Sigmoid colon (tissue), 7 donors: Measurements from ENCODE around the gene OR2A12. TPM values are rescaled to one million over a fixed set of nuclear protein-coding genes. Genes with fewer than 3 reads are reported as not detected.

Experiments
- DNase-seq: peaks from one replicate; pipeline ENCODE4 v3.0.0-alpha.2; 2019
- H3K27ac ChIP-seq, 4 donors: fragments of 200-600 bp; sonication (generic); one replicate each; pipeline ENCODE4 v1.5.1; 2016 to 2019; ENCODE audit warnings: mild to moderate bottlenecking in 1 of 4
- H3K27me3 ChIP-seq, 3 donors: fragments of 200-600 bp; sonication (generic); one replicate each; pipeline ENCODE4 v1.5.1; 2019; ENCODE audit warnings: mild to moderate bottlenecking in 1 of 3
- H3K36me3 ChIP-seq, 4 donors: fragments of 200-600 bp; sonication (generic); one replicate each; pipeline ENCODE4 v1.5.1; 2016 to 2019
- H3K4me1 ChIP-seq, 4 donors: fragments of 200-600 bp; sonication (generic); one replicate each; pipeline ENCODE4 v1.5.1; 2017 to 2019
- H3K4me3 ChIP-seq, 4 donors: fragments of 200-600 bp; sonication (generic); one replicate each; pipeline ENCODE4 v1.5.1; 2017 to 2019; ENCODE audit warnings: mild to moderate bottlenecking in 2 of 4, moderate library complexity in 1 of 4
- H3K9me3 ChIP-seq, 4 donors: fragments of 200-600 bp in 3 of 4; sonication (generic) in 3 of 4; one replicate each; pipeline versions ENCODE4 v1.5.1 to v1.6.1; 2013 to 2019
- EP300 ChIP-seq, 4 donors: sonication (generic); formaldehyde crosslinking; IDR thresholded peaks; one replicate each; pipeline ENCODE4 v1.6.1; 2017; ENCODE audit warnings: antibody characterized with exemption in 4 of 4
- POLR2A ChIP-seq, 2 donors: fragments of 450-650 bp; IDR thresholded peaks; one replicate each; pipeline ENCODE4 v1.6.1; 2016; ENCODE audit warnings: antibody characterized with exemption in 2 of 2, mild to moderate bottlenecking in 2 of 2, moderate library complexity in 2 of 2
- POLR2AphosphoS5 ChIP-seq, 4 donors: sonication (generic); formaldehyde crosslinking; IDR thresholded peaks; one replicate each; pipeline ENCODE4 v1.6.1; 2017; ENCODE audit warnings: antibody characterized with exemption in 4 of 4
- WGBS, 2 donors: extraction: QIAGEN DNeasy Blood & Tissue Kit; methylation state at CpG; one replicate each; pipeline ENCODE4 v1.1.7; 2013; 5-methylcytosine and 5-hydroxymethylcytosine counted together
- intact Hi-C: fragments of 100-400 bp; cut with DNase I; formaldehyde crosslinking; loops from one replicate; pipeline ENCODE4 v1.15.1; 2023
- polyA plus RNA-seq, 3 donors: library from polyadenylated mRNA; stranded (reverse); fragments of 200-250 nt; gene quantifications; one replicate each; pipeline ENCODE4 v1.2.3, GENCODE V29; 2013
- small RNA-seq, 3 donors: library from RNA; depleted of rRNA; stranded (forward); fragments of <200 nt; gene quantifications; one replicate each; pipeline ENCODE3, GENCODE V24; 2016
- total RNA-seq, 4 donors: library from RNA; depleted of rRNA; stranded (reverse); fragments of >200 nt; gene quantifications; one replicate each; pipeline ENCODE4 v1.1.0, GENCODE V29; 2016
- TF ChIP-seq, protein P1 (sequence below), 4 experiments: fragments of 450-650 bp in 3 of 4; fragments of 200-600 bp in 1 of 4; IDR thresholded peaks; one replicate each; pipeline ENCODE4 v1.5.1; 2016 to 2019; ENCODE audit warnings: antibody characterized with exemption in 4 of 4, mild to moderate bottlenecking in 3 of 4, moderate library complexity in 2 of 4
- donor health status: healthy with polysubstance abuse.
- donor health status: Bipolar disorder and iron deficiency.
- donor health status: healthy.

Gene OR2A12
- total and polyA plus RNA-seq, 7 donors = not detected

- Histone ChIP-seq H3K27ac (no peak overlapping the region), H3K9me3 (peaks cover 0 to 2% (median 0%) of the 10 kb centered on the region in 4 donors), H3K27me3 (no peaks in the 10 kb centered on the region), H3K36me3 (no peaks in the 10 kb centered on the region), H3K4me1 (no peaks in the 10 kb centered on the region), H3K4me3 (no peak overlapping the region)
- 70 to 82% methylated on average over 1 of the region's 1 CpG for WGBS, 2 donors
- TF ChIP-seq POLR2AphosphoS5 (IDR thresholded peaks at IDR 0.05) (no peak), EP300 (IDR thresholded peaks at IDR 0.05) (no peak), POLR2A (IDR thresholded peaks at IDR 0.05) (no peak)
- TF ChIP-seq, protein P1, sequence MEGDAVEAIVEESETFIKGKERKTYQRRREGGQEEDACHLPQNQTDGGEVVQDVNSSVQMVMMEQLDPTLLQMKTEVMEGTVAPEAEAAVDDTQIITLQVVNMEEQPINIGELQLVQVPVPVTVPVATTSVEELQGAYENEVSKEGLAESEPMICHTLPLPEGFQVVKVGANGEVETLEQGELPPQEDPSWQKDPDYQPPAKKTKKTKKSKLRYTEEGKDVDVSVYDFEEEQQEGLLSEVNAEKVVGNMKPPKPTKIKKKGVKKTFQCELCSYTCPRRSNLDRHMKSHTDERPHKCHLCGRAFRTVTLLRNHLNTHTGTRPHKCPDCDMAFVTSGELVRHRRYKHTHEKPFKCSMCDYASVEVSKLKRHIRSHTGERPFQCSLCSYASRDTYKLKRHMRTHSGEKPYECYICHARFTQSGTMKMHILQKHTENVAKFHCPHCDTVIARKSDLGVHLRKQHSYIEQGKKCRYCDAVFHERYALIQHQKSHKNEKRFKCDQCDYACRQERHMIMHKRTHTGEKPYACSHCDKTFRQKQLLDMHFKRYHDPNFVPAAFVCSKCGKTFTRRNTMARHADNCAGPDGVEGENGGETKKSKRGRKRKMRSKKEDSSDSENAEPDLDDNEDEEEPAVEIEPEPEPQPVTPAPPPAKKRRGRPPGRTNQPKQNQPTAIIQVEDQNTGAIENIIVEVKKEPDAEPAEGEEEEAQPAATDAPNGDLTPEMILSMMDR (IDR thresholded peaks at IDR 0.05) = no peak
- DNase-seq = no peak
- intact Hi-C loops = no loop called here
Observed at GRCh38 chr7:144137501-144137900, 51.4 kb downstream of the OR2A12 start.

- no peaks in the 10 kb centered on the region for H3K36me3 ChIP-seq
- intact Hi-C loops = no loop called here
- TF ChIP-seq POLR2AphosphoS5 (IDR thresholded peaks at IDR 0.05) (no peak), POLR2A (IDR thresholded peaks at IDR 0.05) (no peak), EP300 (IDR thresholded peaks at IDR 0.05) (no peak)
- TF ChIP-seq, protein P1 (IDR thresholded peaks at IDR 0.05) = no peak
- 87% methylated on average over 3 of the region's 3 CpGs for WGBS, 2 donors
- H3K27ac ChIP-seq = no peak overlapping the region
- no peaks in the 10 kb centered on the region for H3K27me3 ChIP-seq
- no peak for DNase-seq
- peaks cover 0 to 7% (median 4%) of the 10 kb centered on the region in 4 donors for H3K9me3 ChIP-seq
- H3K4me1 ChIP-seq = no peaks in the 10 kb centered on the region
- no peak overlapping the region for H3K4me3 ChIP-seq
Observed at GRCh38 chr7:144142187-144142586, 56.1 kb downstream of the OR2A12 start.

- no peak overlapping the region for H3K4me3 ChIP-seq
- H3K4me1 ChIP-seq = no peaks in the 10 kb centered on the region
- no peaks in the 10 kb centered on the region for H3K36me3 ChIP-seq
- DNase-seq = no peak
- TF ChIP-seq, protein P1 (IDR thresholded peaks at IDR 0.05) = no peak
- TF ChIP-seq POLR2A (IDR thresholded peaks at IDR 0.05) = no peak
- intact Hi-C loops = no loop called here
- no peak overlapping the region for H3K27ac ChIP-seq
- H3K27me3 ChIP-seq = no peaks in the 10 kb centered on the region
- 63 to 82% methylated on average over 3 of the region's 3 CpGs for WGBS, 2 donors
- peaks cover 0 to 18% (median 14%) of the 10 kb centered on the region in 4 donors for H3K9me3 ChIP-seq
Observed at GRCh38 chr7:144144426-144144825, 58.3 kb downstream of the OR2A12 start.

DNA sequence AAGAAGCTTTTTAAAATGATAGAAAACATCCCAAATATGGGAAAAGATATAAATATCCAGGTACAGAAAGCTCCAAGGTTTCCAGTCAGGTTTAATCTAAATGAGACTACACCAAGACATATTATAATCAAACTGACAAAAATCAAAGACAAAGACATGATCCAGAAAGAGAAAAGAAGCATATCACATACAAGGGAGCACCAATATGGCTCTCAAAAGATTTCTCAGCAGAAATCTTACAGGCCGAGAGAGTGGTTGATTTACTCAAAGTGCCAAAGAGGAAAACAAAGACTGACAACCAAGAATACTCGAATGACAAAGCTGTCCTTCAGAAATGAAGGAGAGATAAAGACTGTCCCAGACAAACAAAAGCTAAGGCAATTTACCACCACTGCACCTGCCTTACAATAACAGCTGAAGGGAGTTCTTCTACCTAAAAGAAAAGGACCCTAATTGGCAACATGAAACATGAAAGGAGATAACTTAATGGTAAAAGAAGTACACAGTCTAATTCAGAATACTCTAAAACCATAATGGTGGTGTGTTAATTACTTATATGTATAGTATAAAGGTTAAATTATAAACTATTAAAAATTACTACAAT, 62.2 kb downstream of the OR2A12 start:
- Histone ChIP-seq H3K4me1 (no peaks in the 10 kb centered on the region), H3K9me3 (peaks cover 0 to 18% (median 15%) of the 10 kb centered on the region in 4 donors), H3K27me3 (no peaks in the 10 kb centered on the region), H3K27ac (no peak overlapping the region), H3K4me3 (no peak overlapping the region), H3K36me3 (no peaks in the 10 kb centered on the region)
- 80 to 85% methylated on average over 2 of the region's 2 CpGs for WGBS, 2 donors
- TF ChIP-seq POLR2A (IDR thresholded peaks at IDR 0.05) = no peak
- TF ChIP-seq EP300 (IDR thresholded peaks at IDR 0.05) = no peak
- no peak for TF ChIP-seq POLR2AphosphoS5 (IDR thresholded peaks at IDR 0.05)
- TF ChIP-seq, protein P1 (IDR thresholded peaks at IDR 0.05) = no peak
- intact Hi-C loops = no loop called here
- DNase-seq = no peak

Small RNA genes lying within 50 kb of the gene (small RNA-seq; reads per million reads assigned to genes)
- 0 reads per million in 3 donors for gene OR2A41P

Other genes with a start within 250 kb of the OR2A12 start
- gene TCAF1, start 184.1 kb upstream of the OR2A12 start, total RNA-seq = 10 to 100 TPM; 40.8 to 56.8 (median 48.2) TPM
- 10 to 100 TPM; 12.3 to 18.0 (median 14.4) TPM for gene TCAF1, start 184.1 kb upstream of the OR2A12 start, polyA plus RNA-seq
- not detected for gene OR2F2, start 151.0 kb upstream of the OR2A12 start, total RNA-seq
- gene OR2F2, start 151.0 kb upstream of the OR2A12 start, polyA plus RNA-seq = not detected
- gene OR2F1, start 131.4 kb upstream of the OR2A12 start, total RNA-seq = not detected
- not detected for gene OR2F1, start 131.4 kb upstream of the OR2A12 start, polyA plus RNA-seq
- gene OR6B1, start 86.0 kb upstream of the OR2A12 start, total RNA-seq = not detected
- not detected for gene OR6B1, start 86.0 kb upstream of the OR2A12 start, polyA plus RNA-seq
- gene OR2A5, start 37.3 kb upstream of the OR2A12 start, total RNA-seq = not detected
- not detected for gene OR2A5, start 37.3 kb upstream of the OR2A12 start, polyA plus RNA-seq
- not detected for gene OR2A25, start 16.5 kb upstream of the OR2A12 start, total RNA-seq
- gene OR2A25, start 16.5 kb upstream of the OR2A12 start, polyA plus RNA-seq = not detected
- gene OR2A2, start 23.3 kb downstream of the OR2A12 start, total RNA-seq = not detected
- gene OR2A2, start 23.3 kb downstream of the OR2A12 start, polyA plus RNA-seq = not detected
- not detected for gene OR2A14, start 36.9 kb downstream of the OR2A12 start, total RNA-seq
- not detected for gene OR2A14, start 36.9 kb downstream of the OR2A12 start, polyA plus RNA-seq
- 1 to 10 TPM in 3 of 4 donors, under 1 TPM in 1; 0.49 to 1.8 (median 1.6) TPM for gene CTAGE4, start 97.2 kb downstream of the OR2A12 start, total RNA-seq
- gene CTAGE4, start 97.2 kb downstream of the OR2A12 start, polyA plus RNA-seq = 1 to 10 TPM in 2 of 3 donors, under 1 TPM in 1; 0.90 to 3.0 (median 3.0) TPM
- gene ARHGEF35, start 109.6 kb downstream of the OR2A12 start, total RNA-seq = 1 to 10 TPM in 3 of 4 donors, under 1 TPM in 1; 0.54 to 2.9 (median 2.2) TPM
- 10 to 100 TPM; 34.7 to 60.6 (median 36.0) TPM for gene ARHGEF35, start 109.6 kb downstream of the OR2A12 start, polyA plus RNA-seq
- gene OR2A42, start 153.3 kb downstream of the OR2A12 start, total RNA-seq = under 1 TPM in 2 of 4 donors, not detected in 2; 0.16 to 0.28 TPM
- under 1 TPM in 1 of 3 donors, not detected in 2; 0.06 TPM for gene OR2A42, start 153.3 kb downstream of the OR2A12 start, polyA plus RNA-seq
- 1 to 10 TPM in 2 of 4 donors, under 1 TPM in 2; 0.33 to 2.9 (median 1.1) TPM for gene OR2A7, start 178.5 kb downstream of the OR2A12 start, total RNA-seq
- gene OR2A7, start 178.5 kb downstream of the OR2A12 start, polyA plus RNA-seq = 1 to 10 TPM in 2 of 3 donors, under 1 TPM in 1; 0.60 to 8.6 (median 3.5) TPM
- 1 to 10 TPM in 1 of 4 donors, under 1 TPM in 1, not detected in 2; 0.49 to 1.7 TPM for gene CTAGE8, start 183.0 kb downstream of the OR2A12 start, total RNA-seq
- 1 to 10 TPM in 2 of 3 donors, not detected in 1; 1.2 to 5.0 TPM for gene CTAGE8, start 183.0 kb downstream of the OR2A12 start, polyA plus RNA-seq
- gene OR2A1, start 226.1 kb downstream of the OR2A12 start, total RNA-seq = under 1 TPM in 3 of 4 donors, not detected in 1; 0.14 to 0.36 (median 0.16) TPM
- gene OR2A1, start 226.1 kb downstream of the OR2A12 start, polyA plus RNA-seq = under 1 TPM in 1 of 3 donors, not detected in 2; 0.06 TPM